H9 (cell line): ENCODE data around the gene RIMBP2. TPM values are rescaled to one million over a fixed set of nuclear protein-coding genes. Genes with fewer than 3 reads are reported as not detected.
"Not testable (repeated sequence)": the region's sequence is repeated elsewhere in the genome, so short reads cannot be mapped to it uniquely, and the experiment has no call there.

Experiments used
- DNase-seq: peaks from one replicate; pipeline ENCODE4 v3.0.0-alpha.2; 2017
- H2AFZ ChIP-seq: one replicate; pipeline ENCODE4 v1.6.1; 2013; ENCODE audit warnings: mild to moderate bottlenecking, low read length, control low read depth, moderate library complexity
- H2AK5ac ChIP-seq: 2 replicates; pipeline ENCODE4 v1.6.1; 2013; ENCODE audit warnings: low read length, control low read depth, mixed read lengths; ENCODE audit not compliant: insufficient read length
- H2BK120ac ChIP-seq: one replicate; pipeline ENCODE4 v1.6.1; 2013; ENCODE audit warnings: low read depth, mild to moderate bottlenecking, low read length, control low read depth, inconsistent platforms; ENCODE audit not compliant: poor library complexity, severe bottlenecking
- H2BK12ac ChIP-seq: 2 replicates; pipeline ENCODE4 v1.6.1; 2013; ENCODE audit warnings: low read length, control low read depth, mixed read lengths, low read depth; ENCODE audit not compliant: insufficient read length
- H2BK15ac ChIP-seq: 2 replicates; pipeline ENCODE4 v1.6.1; 2013; ENCODE audit warnings: low read depth, low read length, control low read depth
- H2BK20ac ChIP-seq: one replicate; pipeline ENCODE4 v1.6.1; 2013; ENCODE audit warnings: low read depth, mild to moderate bottlenecking, low read length, control low read depth, inconsistent platforms; ENCODE audit not compliant: poor library complexity, severe bottlenecking
- H2BK5ac ChIP-seq: 2 replicates; pipeline ENCODE4 v1.6.1; 2013; ENCODE audit warnings: low read length, control low read depth, mixed read lengths; ENCODE audit not compliant: insufficient read length
- H3K14ac ChIP-seq: 2 replicates; pipeline ENCODE4 v1.6.1; 2013; ENCODE audit warnings: low read length, control low read depth; ENCODE audit not compliant: insufficient read depth
- H3K18ac ChIP-seq: 2 replicates; pipeline ENCODE4 v1.6.1; 2013; ENCODE audit warnings: low read depth, mild to moderate bottlenecking, mixed read lengths, low read length, control low read depth; ENCODE audit not compliant: insufficient read length
- H3K23ac ChIP-seq: 2 replicates; pipeline ENCODE4 v1.6.1; 2013; ENCODE audit warnings: low read length, control low read depth, mixed read lengths, low read depth; ENCODE audit not compliant: insufficient read length
- H3K23me2 ChIP-seq: 2 replicates; pipeline ENCODE4 v1.6.1; 2013; ENCODE audit warnings: low read depth, mild to moderate bottlenecking, mixed read lengths, low read length, control low read depth; ENCODE audit not compliant: insufficient read length, poor library complexity, severe bottlenecking
- H3K27ac ChIP-seq: 2 replicates; pipeline ENCODE4 v1.5.1; 2013; ENCODE audit warnings: low read length, control low read depth, mixed read lengths, low read depth; ENCODE audit not compliant: insufficient read length
- H3K27me3 ChIP-seq: 2 replicates; pipeline ENCODE4 v1.6.1; 2013; ENCODE audit warnings: low read length, control low read depth, inconsistent platforms; ENCODE audit not compliant: insufficient read depth
- H3K4ac ChIP-seq: 2 replicates; pipeline ENCODE4 v1.6.1; 2013; ENCODE audit warnings: low read depth, mild to moderate bottlenecking, control low read depth, inconsistent platforms, low read length, moderate library complexity
- H3K4me1 ChIP-seq: 2 replicates; pipeline ENCODE4 v1.6.1; 2013; ENCODE audit warnings: low read length, control low read depth, inconsistent platforms; ENCODE audit not compliant: insufficient read depth
- H3K4me2 ChIP-seq: 2 replicates; pipeline ENCODE4 v1.6.1; 2013; ENCODE audit warnings: low read length, control low read depth, mixed read lengths; ENCODE audit not compliant: insufficient read length, insufficient read depth
- H3K56ac ChIP-seq: 2 replicates; pipeline ENCODE4 v1.6.1; 2013; ENCODE audit warnings: low read depth, mild to moderate bottlenecking, mixed read lengths, low read length, control low read depth; ENCODE audit not compliant: insufficient read length
- H3K79me1 ChIP-seq: 2 replicates; pipeline ENCODE4 v1.6.1; 2013; ENCODE audit warnings: low read depth, mild to moderate bottlenecking, moderate library complexity, low read length, control low read depth, inconsistent platforms; ENCODE audit not compliant: insufficient read depth, poor library complexity, severe bottlenecking
- H3K79me2 ChIP-seq: 2 replicates; pipeline ENCODE4 v1.6.1; 2013; ENCODE audit warnings: low read length, control low read depth, inconsistent platforms; ENCODE audit not compliant: insufficient read depth
- H3K9ac ChIP-seq: 2 replicates; pipeline ENCODE4 v1.6.1; 2013; ENCODE audit warnings: low read length, control low read depth, mixed read lengths; ENCODE audit not compliant: insufficient read length; ENCODE audit errors: extremely low read depth
- H3K9me3 ChIP-seq: one replicate; pipeline ENCODE4 v1.6.1; 2013; ENCODE audit warnings: low read depth, low read length, inconsistent platforms; ENCODE audit not compliant: control insufficient read depth
- H3T11ph ChIP-seq: one replicate; pipeline ENCODE4 v1.6.1; 2013; ENCODE audit warnings: mild to moderate bottlenecking, low read length, control low read depth, inconsistent platforms
- H4K20me1 ChIP-seq: one replicate; pipeline ENCODE4 v1.6.1; 2013; ENCODE audit not compliant: control insufficient read depth, insufficient read length, insufficient read depth
- H4K5ac ChIP-seq: 2 replicates; pipeline ENCODE4 v1.6.1; 2013; ENCODE audit warnings: low read depth, mild to moderate bottlenecking, mixed read lengths, low read length, control low read depth; ENCODE audit not compliant: insufficient read length
- H4K8ac ChIP-seq: replicated peaks from 2 replicates; pipeline ENCODE4 v1.6.1; 2013; ENCODE audit warnings: low read length, control low read depth, mixed read lengths, low read depth; ENCODE audit not compliant: insufficient read length
- H4K91ac ChIP-seq: 2 replicates; pipeline ENCODE4 v1.6.1; 2013; ENCODE audit warnings: low read depth, mild to moderate bottlenecking, moderate library complexity, mixed read lengths, low read length, control low read depth; ENCODE audit not compliant: insufficient read length
- H3K27ac Mint-ChIP-seq, 3 experiments: 2 replicates in 2 of 3; 3 replicates in 1 of 3; pipeline ENCODE4 v1.8.0; 2020 to 2021; ENCODE audit warnings: mixed read lengths in 3 of 3, mild to moderate bottlenecking in 1 of 3, moderate library complexity in 1 of 3
- H3K27me3 Mint-ChIP-seq: 2 replicates; pipeline ENCODE4 v1.8.0; 2021; ENCODE audit warnings: low read depth, mild to moderate bottlenecking, moderate library complexity, mixed read lengths
- H3K36me3 Mint-ChIP-seq, 3 experiments: 2 replicates in 2 of 3; 3 replicates in 1 of 3; pipeline ENCODE4 v1.8.0; 2020 to 2021; ENCODE audit warnings: low read depth in 3 of 3, mixed read lengths in 3 of 3; ENCODE audit not compliant: insufficient read depth in 1 of 3
- H3K4me1 Mint-ChIP-seq, 2 experiments: 2 replicates each; pipeline ENCODE4 v1.8.0; 2020; ENCODE audit warnings: mixed read lengths in 2 of 2
- H3K4me3 Mint-ChIP-seq, 2 experiments: 2 replicates in 1 of 2; 3 replicates in 1 of 2; pipeline ENCODE4 v1.8.0; 2020 to 2021; ENCODE audit warnings: mild to moderate bottlenecking in 2 of 2, mixed read lengths in 2 of 2, moderate library complexity in 1 of 2
- H3K9me3 Mint-ChIP-seq, 2 experiments: 2 replicates in 1 of 2; 3 replicates in 1 of 2; pipeline ENCODE4 v1.8.0; 2020; ENCODE audit warnings: mild to moderate bottlenecking in 2 of 2, mixed read lengths in 2 of 2, moderate library complexity in 1 of 2
- WGBS: extraction: QIAGEN DNeasy Blood & Tissue Kit; methylation state at CpG from one replicate; pipeline ENCODE4 v1.1.7; 2013; ENCODE audit warnings: missing lambda C conversion rate, low lambda C conversion rate, mixed read lengths; ENCODE audit not compliant: insufficient read length; ENCODE audit errors: extremely low coverage; 5-methylcytosine and 5-hydroxymethylcytosine counted together
- total RNA-seq: library from RNA; stranded (reverse); gene quantifications from 2 replicates; pipeline ENCODE4 v1.2.1, GENCODE V29; 2021
- TF ChIP-seq, protein P1 (sequence below): fragments of 200-600 bp; sonication (generic); conservative IDR thresholded peaks from 3 replicates; pipeline ENCODE4 v1.8.0; 2021; ENCODE audit warnings: antibody characterized with exemption, mild to moderate bottlenecking

The RIMBP2 gene
- total RNA-seq, 1 experiment from 2014 or later: 0.70 TPM

DNA sequence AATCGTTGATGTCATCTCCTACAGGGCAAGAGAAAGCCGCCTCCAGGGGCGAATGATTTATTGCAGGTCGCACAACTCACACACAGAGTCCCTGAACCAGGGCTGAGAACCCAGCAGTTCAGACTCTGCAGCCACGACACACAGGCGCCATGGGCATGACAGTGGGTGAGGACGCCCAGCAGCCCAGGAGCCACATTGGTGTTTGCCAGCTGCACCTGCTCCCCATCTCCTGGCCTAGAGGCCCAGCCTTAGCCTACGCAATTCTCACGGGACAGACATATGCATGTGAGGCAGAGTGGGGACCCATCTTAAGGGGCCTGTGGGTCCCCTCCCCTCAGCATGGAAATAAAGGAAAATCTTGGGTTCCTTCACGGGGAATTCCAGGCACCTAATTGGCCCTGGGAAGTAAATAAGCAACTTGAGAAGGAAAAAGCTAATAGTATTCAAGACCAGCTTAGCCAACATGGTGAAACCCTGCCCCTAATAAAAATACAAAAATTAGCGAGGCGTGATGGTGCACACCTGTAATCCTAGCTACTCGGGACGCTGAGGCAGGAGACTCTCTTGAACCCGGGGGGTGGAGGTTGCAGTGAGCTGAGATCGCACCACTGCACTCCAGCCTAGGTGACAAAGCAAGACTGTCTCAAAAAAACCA is 69.3 kb downstream of the RIMBP2 start:
- no peak overlapping the region for H2BK15ac ChIP-seq
- no peak overlapping the region for H3K27ac ChIP-seq
- no peak overlapping the region for H3K18ac ChIP-seq
- H3K56ac ChIP-seq: no peak overlapping the region
- no peak overlapping the region for H3T11ph ChIP-seq
- no peak for DNase-seq
- H3K79me2 ChIP-seq: no peaks in the 10 kb centered on the region
- Mint-ChIP-seq H3K4me1 (peaks cover 5 to 13% of the 10 kb centered on the region in 2 experiments), H3K27me3 (peaks cover 16% of the 10 kb centered on the region), H3K27ac (no peak overlapping the region), H3K4me3 (no peak overlapping the region), H3K36me3 (0 out of 7 replicates have a peak, but pooled peaks cover 0 to 1% (median 0%) of the 10 kb centered on the region in 3 experiments), H3K9me3 (peaks cover 0 to 3% of the 10 kb centered on the region in 2 experiments; a peak in 2 of 5 replicates)
- TF ChIP-seq, protein P1, sequence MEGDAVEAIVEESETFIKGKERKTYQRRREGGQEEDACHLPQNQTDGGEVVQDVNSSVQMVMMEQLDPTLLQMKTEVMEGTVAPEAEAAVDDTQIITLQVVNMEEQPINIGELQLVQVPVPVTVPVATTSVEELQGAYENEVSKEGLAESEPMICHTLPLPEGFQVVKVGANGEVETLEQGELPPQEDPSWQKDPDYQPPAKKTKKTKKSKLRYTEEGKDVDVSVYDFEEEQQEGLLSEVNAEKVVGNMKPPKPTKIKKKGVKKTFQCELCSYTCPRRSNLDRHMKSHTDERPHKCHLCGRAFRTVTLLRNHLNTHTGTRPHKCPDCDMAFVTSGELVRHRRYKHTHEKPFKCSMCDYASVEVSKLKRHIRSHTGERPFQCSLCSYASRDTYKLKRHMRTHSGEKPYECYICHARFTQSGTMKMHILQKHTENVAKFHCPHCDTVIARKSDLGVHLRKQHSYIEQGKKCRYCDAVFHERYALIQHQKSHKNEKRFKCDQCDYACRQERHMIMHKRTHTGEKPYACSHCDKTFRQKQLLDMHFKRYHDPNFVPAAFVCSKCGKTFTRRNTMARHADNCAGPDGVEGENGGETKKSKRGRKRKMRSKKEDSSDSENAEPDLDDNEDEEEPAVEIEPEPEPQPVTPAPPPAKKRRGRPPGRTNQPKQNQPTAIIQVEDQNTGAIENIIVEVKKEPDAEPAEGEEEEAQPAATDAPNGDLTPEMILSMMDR: no peak
- H2AK5ac ChIP-seq: no peak overlapping the region
- no peak overlapping the region for H4K91ac ChIP-seq
- H2BK120ac ChIP-seq: no peak overlapping the region
- H3K14ac ChIP-seq: no peak overlapping the region
- no CpG with 5 or more reads among the region's 16 CpGs for WGBS
- H3K9me3 ChIP-seq: no peaks in the 10 kb centered on the region
- H3K27me3 ChIP-seq: no peaks in the 10 kb centered on the region
- no peaks in the 10 kb centered on the region for H4K20me1 ChIP-seq
- no peaks in the 10 kb centered on the region for H3K23me2 ChIP-seq
- no peak overlapping the region for H4K5ac ChIP-seq
- H2BK5ac ChIP-seq: no peak overlapping the region
- H4K8ac ChIP-seq: no peak overlapping the region
- H3K23ac ChIP-seq: no peak overlapping the region
- no peak overlapping the region for H2BK20ac ChIP-seq
- no peak overlapping the region for H3K4ac ChIP-seq
- H3K4me1 ChIP-seq: no peaks in the 10 kb centered on the region
- no peak overlapping the region for H3K4me2 ChIP-seq
- H3K79me1 ChIP-seq: no peaks in the 10 kb centered on the region
- H2BK12ac ChIP-seq: no peak overlapping the region
- H2AFZ ChIP-seq: no peak overlapping the region
- no peak overlapping the region for H3K9ac ChIP-seq

DNA sequence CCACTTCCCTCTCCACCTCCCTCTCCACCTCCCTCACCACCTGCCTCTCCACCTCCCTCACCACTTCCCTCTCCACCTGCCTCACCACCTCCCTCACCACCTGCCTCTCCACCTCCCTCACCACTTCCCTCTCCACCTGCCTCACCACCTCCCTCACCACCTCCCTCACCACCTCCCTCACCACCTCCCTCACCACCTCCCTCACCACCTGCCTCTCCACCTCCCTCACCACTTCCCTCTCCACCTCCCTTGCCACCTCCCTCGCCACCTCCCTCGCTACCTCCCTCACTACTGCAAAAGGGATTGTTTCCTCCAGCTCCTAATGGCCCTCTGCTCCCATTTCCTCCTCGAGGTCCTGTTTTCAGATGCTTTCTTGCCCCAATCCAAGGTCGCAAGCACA is 69.9 kb downstream of the RIMBP2 start:
- H3K27me3 Mint-ChIP-seq: peaks cover 19% of the 10 kb centered on the region
- H3K4ac ChIP-seq, H3K18ac ChIP-seq, H4K20me1 ChIP-seq, H2AFZ ChIP-seq, H3K4me3 Mint-ChIP-seq, H3K9me3 Mint-ChIP-seq, H4K5ac ChIP-seq, DNase-seq, H3K23ac ChIP-seq, H3K9ac ChIP-seq, H3K79me1 ChIP-seq, H4K8ac ChIP-seq, H3K36me3 Mint-ChIP-seq, H3K9me3 ChIP-seq, H3K56ac ChIP-seq, H3K79me2 ChIP-seq, H3K23me2 ChIP-seq, H2AK5ac ChIP-seq, H3K4me2 ChIP-seq, H2BK5ac ChIP-seq, H2BK120ac ChIP-seq, H4K91ac ChIP-seq, H3K27ac ChIP-seq, H2BK15ac ChIP-seq, H2BK12ac ChIP-seq, H3T11ph ChIP-seq, H2BK20ac ChIP-seq, H3K4me1 ChIP-seq, H3K14ac ChIP-seq, H3K27me3 ChIP-seq: not testable (repeated sequence)
- H3K4me1 Mint-ChIP-seq: peaks cover 5 to 11% of the 10 kb centered on the region in 2 experiments
- H3K27ac Mint-ChIP-seq: peak overlapping the region in 1 of 3 experiments; percentile 57; a peak in 1 of 7 replicates
- WGBS: no CpG with 5 or more reads among the region's 4 CpGs
